DND-41 (cell line): ENCODE measurements around the gene ACR.

Experiments
- ATAC-seq: fragments of 200-7000 bp; cut with Tn5 transposase; 3 replicates; pipeline ENCODE4 v1.9.1; 2021; ENCODE audit warnings: low read depth; ENCODE audit not compliant: insufficient read depth
- DNase-seq: peaks from one replicate; pipeline ENCODE4 v3.0.0-alpha.2; 2020
- H2AFZ ChIP-seq: 2 replicates; pipeline ENCODE4 v1.6.0; 2012; ENCODE audit warnings: low read depth, low read length
- H3K27ac ChIP-seq: 2 replicates; pipeline ENCODE4 v1.5.1; 2012; ENCODE audit warnings: low read length, inconsistent platforms
- H3K27me3 ChIP-seq: fragments of 200-600 bp; sonication (generic); 2 replicates; pipeline ENCODE4 v1.6.0; 2012; ENCODE audit warnings: low read length, mild to moderate bottlenecking, inconsistent platforms; ENCODE audit not compliant: insufficient read depth, poor library complexity
- H3K36me3 ChIP-seq: 2 replicates; pipeline ENCODE4 v1.5.1; 2012; ENCODE audit warnings: low read length, inconsistent platforms; ENCODE audit not compliant: insufficient read depth
- H3K4me1 ChIP-seq: 2 replicates; pipeline ENCODE4 v1.5.1; 2012; ENCODE audit warnings: mild to moderate bottlenecking, low read length; ENCODE audit not compliant: insufficient read depth
- H3K4me2 ChIP-seq: 2 replicates; pipeline ENCODE4 v1.6.0; 2012; ENCODE audit warnings: mild to moderate bottlenecking, moderate library complexity, low read length, inconsistent platforms; ENCODE audit not compliant: insufficient read depth
- H3K4me3 ChIP-seq, 2 experiments: fragments of 200-600 bp in 1 of 2; shearing (Covaris generic) in 1 of 2; 2 replicates each; pipeline ENCODE4 v1.5.1; 2012 to 2016; ENCODE audit warnings: inconsistent platforms in 2 of 2, low read length in 2 of 2, mild to moderate bottlenecking in 2 of 2, low read depth in 1 of 2, moderate library complexity in 1 of 2
- H3K79me2 ChIP-seq: 2 replicates; pipeline ENCODE4 v1.6.0; 2012; ENCODE audit warnings: low read length, inconsistent platforms; ENCODE audit not compliant: insufficient read depth
- H3K9ac ChIP-seq: 2 replicates; pipeline ENCODE4 v1.6.0; 2012; ENCODE audit warnings: low read depth, mild to moderate bottlenecking, inconsistent platforms, low read length, moderate library complexity
- H3K9me3 ChIP-seq: 2 replicates; pipeline ENCODE4 v1.5.1; 2012; ENCODE audit warnings: low read length, moderate library complexity, mild to moderate bottlenecking, inconsistent platforms; ENCODE audit not compliant: insufficient read depth, severe bottlenecking
- H4K20me1 ChIP-seq: 2 replicates; pipeline ENCODE4 v1.6.0; 2012; ENCODE audit warnings: low read length; ENCODE audit not compliant: insufficient read depth
- CTCF ChIP-seq: IDR thresholded peaks from 2 replicates; pipeline ENCODE4 v1.5.1; 2012; ENCODE audit warnings: borderline replicate concordance, low read length, moderate library complexity, mild to moderate bottlenecking; ENCODE audit not compliant: poor library complexity, severe bottlenecking; ENCODE audit errors: extremely low read depth
- EZH2 ChIP-seq: IDR thresholded peaks from 3 replicates; pipeline ENCODE4 v1.6.1; 2012; ENCODE audit warnings: borderline replicate concordance, low read depth, mild to moderate bottlenecking, moderate library complexity, low read length, inconsistent platforms; ENCODE audit not compliant: severe bottlenecking

ACR gene

GRCh38 chr22:50729391-50730012, 8.5 kb upstream of the ACR start:
- ATAC-seq = no peak
- DNase-seq = no peak
- no peak overlapping the region for H2AFZ ChIP-seq

GRCh38 chr22:50730013-50730891, 7.8 kb upstream of the ACR start:
- no peak for TF ChIP-seq CTCF
- TF ChIP-seq EZH2 = no peak
- Histone ChIP-seq H3K4me1 (peaks cover 8% of the 10 kb centered on the region), H3K9ac (no peak overlapping the region), H3K9me3 (no peaks in the 10 kb centered on the region), H3K4me2 (no peak overlapping the region), H3K79me2 (no peaks in the 10 kb centered on the region), H3K27ac (no peak overlapping the region), H2AFZ (no peak overlapping the region), H3K4me3 (no peak overlapping the region), H3K27me3 (no peaks in the 10 kb centered on the region), H4K20me1 (no peaks in the 10 kb centered on the region), H3K36me3 (no peaks in the 10 kb centered on the region)
- no peak for ATAC-seq
- DNase-seq = no peak

More at GRCh38 chr22:50729391-50730012, 8.5 kb upstream of the ACR start:
- Histone ChIP-seq H3K9ac (no peak overlapping the region), H3K4me2 (no peak overlapping the region), H3K27me3 (no peaks in the 10 kb centered on the region), H3K4me3 (no peak overlapping the region), H3K9me3 (no peaks in the 10 kb centered on the region), H3K36me3 (no peaks in the 10 kb centered on the region), H3K4me1 (peaks cover 8% of the 10 kb centered on the region), H3K27ac (no peak overlapping the region), H3K79me2 (no peaks in the 10 kb centered on the region), H4K20me1 (no peaks in the 10 kb centered on the region)
- TF ChIP-seq EZH2 = no peak

GRCh38 chr22:50730941-50731661, 6.9 kb upstream of the ACR start:
- ATAC-seq (no peak), DNase-seq (no peak)
- Histone ChIP-seq H3K79me2 (no peaks in the 10 kb centered on the region), H3K27ac (no peak overlapping the region), H4K20me1 (no peaks in the 10 kb centered on the region), H3K27me3 (no peaks in the 10 kb centered on the region), H3K4me3 (no peak overlapping the region), H3K9ac (no peak overlapping the region), H3K4me1 (peaks cover 8% of the 10 kb centered on the region), H3K36me3 (no peaks in the 10 kb centered on the region), H3K4me2 (no peak overlapping the region), H3K9me3 (no peaks in the 10 kb centered on the region), H2AFZ (no peak overlapping the region)
- TF ChIP-seq CTCF (no peak), EZH2 (no peak)
